IgD-negative memory B cell (primary cell): ENCODE results near the gene GSS. TPM values are rescaled to one million over a fixed set of nuclear protein-coding genes. Genes with fewer than 3 reads are reported as not detected.

ENCODE experiments used
- H3K27ac Mint-ChIP-seq, 3 donors: one replicate each; pipeline ENCODE4 v1.8.0; 2020 to 2022; ENCODE audit warnings: mild to moderate bottlenecking in 3 of 3, mixed read lengths in 3 of 3, moderate library complexity in 1 of 3
- H3K27me3 Mint-ChIP-seq: one replicate; pipeline ENCODE4 v1.8.0; 2021; ENCODE audit warnings: mixed read lengths
- H3K36me3 Mint-ChIP-seq: one replicate; pipeline ENCODE4 v1.8.0; 2020; ENCODE audit warnings: mild to moderate bottlenecking, mixed read lengths
- H3K4me1 Mint-ChIP-seq, 3 donors: one replicate each; pipeline ENCODE4 v1.8.0; 2020 to 2022; ENCODE audit warnings: mixed read lengths in 3 of 3, mild to moderate bottlenecking in 1 of 3
- H3K4me3 Mint-ChIP-seq, 4 donors: one replicate each; pipeline ENCODE4 v1.8.0; 2020 to 2022; ENCODE audit warnings: mild to moderate bottlenecking in 4 of 4, mixed read lengths in 4 of 4, moderate library complexity in 3 of 4
- H3K9me3 Mint-ChIP-seq, 3 donors: one replicate each; pipeline ENCODE4 v1.8.0; 2020 to 2021; ENCODE audit warnings: mixed read lengths in 3 of 3, mild to moderate bottlenecking in 1 of 3
- polyA plus RNA-seq: library from polyadenylated mRNA; unstranded; fragments of 300-500 nt; fragmentation: Illumina TruSeq; gene quantifications from one replicate; pipeline ENCODE4 v1.2.3, GENCODE V29; 2021

The GSS gene
- polyA plus RNA-seq, result 22.3 TPM

- Mint-ChIP-seq H3K36me3 (no peaks in the 10 kb centered on the region), H3K4me1 (peaks cover 9 to 20% (median 18%) of the 10 kb centered on the region in 3 donors), H3K9me3 (no peaks in the 10 kb centered on the region), H3K27me3 (no peaks in the 10 kb centered on the region), H3K27ac (peak within 1 kb of the TSS; percentile 73 to 99 (median 97)), H3K4me3 (peak within 1 kb of the TSS; percentile 93 to 99 (median 98))
Observed at GRCh38 chr20:34955231-34956040, at the start of gene GSS, which contains the start of gene MYH7B. TSS of gene GSS (minus strand) at chr20:34955806. CDS start at chr20:34951852, 3,954 bp downstream. TSS of gene MYH7B (plus strand) at chr20:34955868. CDS start at chr20:34978006, 22,138 bp downstream.

GRCh38 chr20:35004749-35005462 is 49.3 kb upstream of the GSS start:
- Mint-ChIP-seq H3K36me3 (peaks cover 4% of the 10 kb centered on the region), H3K27me3 (no peaks in the 10 kb centered on the region), H3K27ac (peak overlapping the region in 1 of 3 donors; percentile 71)

GRCh38 chr20:35004051-35004725 is 48.6 kb upstream of the GSS start:
- H3K4me1 Mint-ChIP-seq, result peaks cover 0 to 3% (median 0%) of the 10 kb centered on the region in 3 donors
- H3K4me3 Mint-ChIP-seq, result no peak overlapping the region
- peak overlapping the region in 2 of 3 donors; percentile 35 to 68 for H3K27ac Mint-ChIP-seq
- H3K36me3 Mint-ChIP-seq, result peaks cover 4% of the 10 kb centered on the region
- H3K27me3 Mint-ChIP-seq, result no peaks in the 10 kb centered on the region
- no peaks in the 10 kb centered on the region for H3K9me3 Mint-ChIP-seq

More at GRCh38 chr20:35004749-35005462, 49.3 kb upstream of the GSS start:
- H3K9me3 Mint-ChIP-seq, result no peaks in the 10 kb centered on the region
- H3K4me1 Mint-ChIP-seq, result peaks cover 0 to 3% (median 0%) of the 10 kb centered on the region in 3 donors
- no peak overlapping the region for H3K4me3 Mint-ChIP-seq

- H3K9me3 Mint-ChIP-seq, result no peaks in the 10 kb centered on the region
- no peak overlapping the region for H3K4me3 Mint-ChIP-seq
- H3K27me3 Mint-ChIP-seq, result no peaks in the 10 kb centered on the region
- no peak overlapping the region for H3K27ac Mint-ChIP-seq
- peaks cover 4% of the 10 kb centered on the region for H3K36me3 Mint-ChIP-seq
- H3K4me1 Mint-ChIP-seq, result peaks cover 0 to 3% (median 0%) of the 10 kb centered on the region in 3 donors
Observed at GRCh38 chr20:35003211-35004031, 47.8 kb upstream of the GSS start.

GRCh38 chr20:35002426-35003210 is 47.0 kb upstream of the GSS start:
- no peaks in the 10 kb centered on the region for H3K9me3 Mint-ChIP-seq
- H3K27me3 Mint-ChIP-seq, result no peaks in the 10 kb centered on the region
- peaks cover 7% of the 10 kb centered on the region for H3K36me3 Mint-ChIP-seq
- H3K4me1 Mint-ChIP-seq, result peaks cover 0 to 3% (median 0%) of the 10 kb centered on the region in 3 donors
- no peak overlapping the region for H3K4me3 Mint-ChIP-seq
- H3K27ac Mint-ChIP-seq, result peak overlapping the region in 1 of 3 donors; percentile 88

- Mint-ChIP-seq H3K36me3 (peaks cover 7% of the 10 kb centered on the region), H3K4me1 (peaks cover 0 to 3% (median 0%) of the 10 kb centered on the region in 3 donors), H3K27ac (peak overlapping the region in 1 of 3 donors; percentile 88), H3K9me3 (no peaks in the 10 kb centered on the region), H3K27me3 (no peaks in the 10 kb centered on the region), H3K4me3 (no peak overlapping the region)
Observed at GRCh38 chr20:35001596-35002362, 46.2 kb upstream of the GSS start.

GRCh38 chr20:35000922-35001595 is 45.5 kb upstream of the GSS start:
- peaks cover 0 to 3% (median 0%) of the 10 kb centered on the region in 3 donors for H3K4me1 Mint-ChIP-seq
- peaks cover 9% of the 10 kb centered on the region for H3K36me3 Mint-ChIP-seq
- no peak overlapping the region for H3K4me3 Mint-ChIP-seq
- H3K27ac Mint-ChIP-seq, result no peak overlapping the region
- H3K9me3 Mint-ChIP-seq, result no peaks in the 10 kb centered on the region
- no peaks in the 10 kb centered on the region for H3K27me3 Mint-ChIP-seq

GRCh38 chr20:35000311-35000921 is 44.8 kb upstream of the GSS start:
- Mint-ChIP-seq H3K36me3 (peaks cover 9% of the 10 kb centered on the region), H3K4me3 (peak overlapping the region in 1 of 4 donors; percentile 58), H3K4me1 (peaks cover 0 to 3% (median 0%) of the 10 kb centered on the region in 3 donors), H3K27me3 (no peaks in the 10 kb centered on the region), H3K27ac (no peak overlapping the region), H3K9me3 (no peaks in the 10 kb centered on the region)

GRCh38 chr20:34999782-35000181 is 44.2 kb upstream of the GSS start:
- Mint-ChIP-seq H3K27ac (no peak overlapping the region), H3K36me3 (peaks cover 9% of the 10 kb centered on the region), H3K9me3 (no peaks in the 10 kb centered on the region)

GRCh38 chr20:34999021-34999451 is 43.4 kb upstream of the GSS start:
- Mint-ChIP-seq H3K9me3 (no peaks in the 10 kb centered on the region), H3K4me1 (peaks cover 0 to 3% (median 0%) of the 10 kb centered on the region in 3 donors), H3K36me3 (peaks cover 9% of the 10 kb centered on the region), H3K27me3 (no peaks in the 10 kb centered on the region), H3K27ac (no peak overlapping the region), H3K4me3 (no peak overlapping the region)

More at GRCh38 chr20:34999782-35000181, 44.2 kb upstream of the GSS start:
- Mint-ChIP-seq H3K4me1 (peaks cover 0 to 3% (median 0%) of the 10 kb centered on the region in 3 donors), H3K4me3 (no peak overlapping the region), H3K27me3 (no peaks in the 10 kb centered on the region)

GRCh38 chr20:34998331-34998950 is 42.8 kb upstream of the GSS start:
- Mint-ChIP-seq H3K4me1 (peaks cover 0 to 3% (median 0%) of the 10 kb centered on the region in 3 donors), H3K27ac (peak overlapping the region in 2 of 3 donors; percentile 39 to 67), H3K9me3 (no peaks in the 10 kb centered on the region), H3K4me3 (no peak overlapping the region), H3K36me3 (peaks cover 9% of the 10 kb centered on the region), H3K27me3 (no peaks in the 10 kb centered on the region)

GRCh38 chr20:34997774-34998173 is 42.2 kb upstream of the GSS start:
- H3K4me3 Mint-ChIP-seq, result peak overlapping the region in 1 of 4 donors; percentile 61
- H3K36me3 Mint-ChIP-seq, result peaks cover 9% of the 10 kb centered on the region
- H3K27me3 Mint-ChIP-seq, result no peaks in the 10 kb centered on the region
- H3K9me3 Mint-ChIP-seq, result no peaks in the 10 kb centered on the region
- peaks cover 0 to 3% (median 0%) of the 10 kb centered on the region in 3 donors for H3K4me1 Mint-ChIP-seq
- peak overlapping the region in 1 of 3 donors; percentile 58 for H3K27ac Mint-ChIP-seq
